ENCODE results near the gene CDK5.
A peak's percentile ranks its signal among the peaks of the same experiment; 100 is the strongest.

The CDK5 gene

GRCh38 chr7:151057506-151057988 lies at the start of gene CDK5:
CDK5 (minus strand) TSS chr7:151057897; CDS start chr7:151057848, 49 bp downstream.
- DNase-seq, result peak in 1 of 2 experiments; percentile 46

GRCh38 chr7:151104411-151105235 lies 46.9 kb upstream of the CDK5 start:
- no peak for DNase-seq

- no peak for DNase-seq
Measured at GRCh38 chr7:151103973-151104372, 46.3 kb upstream of the CDK5 start.

- no peak for DNase-seq
Measured at GRCh38 chr7:151102991-151103390, 45.3 kb upstream of the CDK5 start.

- DNase-seq, result no peak
Measured at GRCh38 chr7:151101621-151102396, 44.1 kb upstream of the CDK5 start.

- no peak for DNase-seq
Measured at GRCh38 chr7:151100921-151101320, 43.2 kb upstream of the CDK5 start.

GRCh38 chr7:151099486-151100211 lies 42.0 kb upstream of the CDK5 start:
- DNase-seq, result no peak

GRCh38 chr7:151095828-151096475 lies 38.3 kb upstream of the CDK5 start:
- DNase-seq, result no peak

GRCh38 chr7:151095123-151095797 lies 37.6 kb upstream of the CDK5 start:
- DNase-seq, result no peak

GRCh38 chr7:151094675-151095074 lies 37.0 kb upstream of the CDK5 start:
- no peak for DNase-seq

GRCh38 chr7:151093748-151094147 lies 36.1 kb upstream of the CDK5 start:
- DNase-seq, result no peak

GRCh38 chr7:151091988-151092387 lies 34.3 kb upstream of the CDK5 start:
- DNase-seq, result no peak

- DNase-seq, result no peak
Measured at GRCh38 chr7:151091431-151091830, 33.7 kb upstream of the CDK5 start.

- no peak for DNase-seq
Measured at GRCh38 chr7:151091003-151091402, 33.3 kb upstream of the CDK5 start.

GRCh38 chr7:151089893-151090730 lies 32.4 kb upstream of the CDK5 start:
- no peak for DNase-seq

GRCh38 chr7:151088856-151089699 lies 31.4 kb upstream of the CDK5 start:
- DNase-seq, result no peak

- no peak for DNase-seq
Measured at GRCh38 chr7:151088019-151088855, 30.5 kb upstream of the CDK5 start.

- peak; percentile 16 to 42 for DNase-seq
Measured at GRCh38 chr7:151087245-151088018, 29.7 kb upstream of the CDK5 start.

Data from SHP77 (cell line).